ENCODE data around the gene IGF1R. TPM values are rescaled to one million over a fixed set of nuclear protein-coding genes. Genes with fewer than 3 reads are reported as not detected.

IGF1R gene
- total RNA-seq, 1 experiment from 2014 or later: 0.56 TPM

- Histone ChIP-seq H2AFZ (ENCODE audit: low read length) (no peak overlapping the region), H3K36me3 (ENCODE audit: insufficient read depth, low read length) (no peaks in the 10 kb centered on the region), H3K9me2 (replicated peaks; ENCODE audit: insufficient read depth, low read length) (no peaks in the 10 kb centered on the region), H3K79me2 (ENCODE audit: low read length) (no peaks in the 10 kb centered on the region), H4K20me1 (ENCODE audit: insufficient read depth, low read depth, low read length) (no peaks in the 10 kb centered on the region), H3K4me3 (ENCODE audit: low read length) (no peak overlapping the region), H3K27ac (ENCODE audit: low read length) (no peak overlapping the region), H3K4me2 (ENCODE audit: low read depth, low read length, poor library complexity, severe bottlenecking) (no peak overlapping the region), H3K9ac (ENCODE audit: low read length) (no peak overlapping the region), H3K27me3 (ENCODE audit: low read length) (no peaks in the 10 kb centered on the region), H3K4me1 (ENCODE audit: low read length) (no peaks in the 10 kb centered on the region), H3K9me3 (ENCODE audit: low read length) (no peaks in the 10 kb centered on the region)
- DNase-seq: no peak
Observed at GRCh38 chr15:98737721-98738120, 89.4 kb downstream of the IGF1R start.

- no peak overlapping the region for H3K9ac ChIP-seq (ENCODE audit: low read length)
- H2AFZ ChIP-seq (ENCODE audit: low read length): no peak overlapping the region
- no peaks in the 10 kb centered on the region for H3K36me3 ChIP-seq (ENCODE audit: insufficient read depth, low read length)
- H3K27ac ChIP-seq (ENCODE audit: low read length): no peak overlapping the region
- DNase-seq: no peak
- no peak overlapping the region for H3K4me2 ChIP-seq (ENCODE audit: low read depth, low read length, poor library complexity, severe bottlenecking)
- no peaks in the 10 kb centered on the region for H4K20me1 ChIP-seq (ENCODE audit: insufficient read depth, low read depth, low read length)
- no peaks in the 10 kb centered on the region for H3K4me1 ChIP-seq (ENCODE audit: low read length)
- no peaks in the 10 kb centered on the region for H3K79me2 ChIP-seq (ENCODE audit: low read length)
- no peak overlapping the region for H3K4me3 ChIP-seq (ENCODE audit: low read length)
- no peaks in the 10 kb centered on the region for H3K9me3 ChIP-seq (ENCODE audit: low read length)
- no peaks in the 10 kb centered on the region for H3K27me3 ChIP-seq (ENCODE audit: low read length)
- no peaks in the 10 kb centered on the region for H3K9me2 ChIP-seq (replicated peaks; ENCODE audit: insufficient read depth, low read length)
Observed at GRCh38 chr15:98738689-98739401, 90.5 kb downstream of the IGF1R start.

- H3K27me3 ChIP-seq (ENCODE audit: low read length): no peaks in the 10 kb centered on the region
- no peak overlapping the region for H3K27ac ChIP-seq (ENCODE audit: low read length)
- no peak overlapping the region for H3K4me3 ChIP-seq (ENCODE audit: low read length)
- H3K79me2 ChIP-seq (ENCODE audit: low read length): no peaks in the 10 kb centered on the region
- H3K4me1 ChIP-seq (ENCODE audit: low read length): no peaks in the 10 kb centered on the region
- no peaks in the 10 kb centered on the region for H4K20me1 ChIP-seq (ENCODE audit: insufficient read depth, low read depth, low read length)
- H3K9me3 ChIP-seq (ENCODE audit: low read length): no peaks in the 10 kb centered on the region
- H3K9me2 ChIP-seq (replicated peaks; ENCODE audit: insufficient read depth, low read length): no peaks in the 10 kb centered on the region
- no peak overlapping the region for H3K4me2 ChIP-seq (ENCODE audit: low read depth, low read length, poor library complexity, severe bottlenecking)
- no peak overlapping the region for H3K9ac ChIP-seq (ENCODE audit: low read length)
- no peak for DNase-seq
- H3K36me3 ChIP-seq (ENCODE audit: insufficient read depth, low read length): no peaks in the 10 kb centered on the region
- no peak overlapping the region for H2AFZ ChIP-seq (ENCODE audit: low read length)
Observed at GRCh38 chr15:98740295-98740694, 92.0 kb downstream of the IGF1R start.

GRCh38 chr15:98740963-98741362 lies 92.6 kb downstream of the IGF1R start:
- Histone ChIP-seq H2AFZ (ENCODE audit: low read length) (no peak overlapping the region), H3K9me3 (ENCODE audit: low read length) (no peaks in the 10 kb centered on the region), H3K79me2 (ENCODE audit: low read length) (no peaks in the 10 kb centered on the region), H3K4me1 (ENCODE audit: low read length) (no peaks in the 10 kb centered on the region), H3K36me3 (ENCODE audit: insufficient read depth, low read length) (no peaks in the 10 kb centered on the region), H3K4me3 (ENCODE audit: low read length) (no peak overlapping the region), H3K4me2 (ENCODE audit: low read depth, low read length, poor library complexity, severe bottlenecking) (no peak overlapping the region), H3K27me3 (ENCODE audit: low read length) (no peaks in the 10 kb centered on the region), H3K9ac (ENCODE audit: low read length) (no peak overlapping the region), H3K27ac (ENCODE audit: low read length) (no peak overlapping the region), H4K20me1 (ENCODE audit: insufficient read depth, low read depth, low read length) (no peaks in the 10 kb centered on the region), H3K9me2 (replicated peaks; ENCODE audit: insufficient read depth, low read length) (no peaks in the 10 kb centered on the region)
- DNase-seq: no peak

GRCh38 chr15:98743177-98743576 lies 94.8 kb downstream of the IGF1R start:
- Histone ChIP-seq H3K4me1 (ENCODE audit: low read length) (no peaks in the 10 kb centered on the region), H3K9me2 (replicated peaks; ENCODE audit: insufficient read depth, low read length) (no peaks in the 10 kb centered on the region), H3K4me3 (ENCODE audit: low read length) (no peak overlapping the region), H3K9ac (ENCODE audit: low read length) (no peak overlapping the region), H3K79me2 (ENCODE audit: low read length) (no peaks in the 10 kb centered on the region), H3K36me3 (ENCODE audit: insufficient read depth, low read length) (no peaks in the 10 kb centered on the region), H3K27me3 (ENCODE audit: low read length) (no peaks in the 10 kb centered on the region), H3K9me3 (ENCODE audit: low read length) (no peaks in the 10 kb centered on the region), H3K4me2 (ENCODE audit: low read depth, low read length, poor library complexity, severe bottlenecking) (no peak overlapping the region), H2AFZ (ENCODE audit: low read length) (no peak overlapping the region), H3K27ac (ENCODE audit: low read length) (no peak overlapping the region), H4K20me1 (ENCODE audit: insufficient read depth, low read depth, low read length) (no peaks in the 10 kb centered on the region)
- no peak for DNase-seq

- no peak for DNase-seq
- H3K36me3 ChIP-seq (ENCODE audit: insufficient read depth, low read length): no peaks in the 10 kb centered on the region
- no peak overlapping the region for H2AFZ ChIP-seq (ENCODE audit: low read length)
- no peak overlapping the region for H3K27ac ChIP-seq (ENCODE audit: low read length)
- no peak overlapping the region for H3K4me2 ChIP-seq (ENCODE audit: low read depth, low read length, poor library complexity, severe bottlenecking)
- H3K79me2 ChIP-seq (ENCODE audit: low read length): no peaks in the 10 kb centered on the region
- H3K9me2 ChIP-seq (replicated peaks; ENCODE audit: insufficient read depth, low read length): no peaks in the 10 kb centered on the region
- no peak overlapping the region for H3K4me3 ChIP-seq (ENCODE audit: low read length)
- H3K4me1 ChIP-seq (ENCODE audit: low read length): no peaks in the 10 kb centered on the region
- no peak overlapping the region for H3K9ac ChIP-seq (ENCODE audit: low read length)
- H3K9me3 ChIP-seq (ENCODE audit: low read length): no peaks in the 10 kb centered on the region
- no peaks in the 10 kb centered on the region for H4K20me1 ChIP-seq (ENCODE audit: insufficient read depth, low read depth, low read length)
- H3K27me3 ChIP-seq (ENCODE audit: low read length): no peaks in the 10 kb centered on the region
Observed at GRCh38 chr15:98744506-98744905, 96.2 kb downstream of the IGF1R start.

- Histone ChIP-seq H3K79me2 (ENCODE audit: low read length) (no peaks in the 10 kb centered on the region), H3K4me1 (ENCODE audit: low read length) (no peaks in the 10 kb centered on the region), H3K36me3 (ENCODE audit: insufficient read depth, low read length) (no peaks in the 10 kb centered on the region), H3K4me2 (ENCODE audit: low read depth, low read length, poor library complexity, severe bottlenecking) (no peak overlapping the region), H4K20me1 (ENCODE audit: insufficient read depth, low read depth, low read length) (no peaks in the 10 kb centered on the region), H2AFZ (ENCODE audit: low read length) (no peak overlapping the region), H3K27me3 (ENCODE audit: low read length) (no peaks in the 10 kb centered on the region), H3K4me3 (ENCODE audit: low read length) (no peak overlapping the region), H3K27ac (ENCODE audit: low read length) (no peak overlapping the region), H3K9ac (ENCODE audit: low read length) (no peak overlapping the region), H3K9me2 (replicated peaks; ENCODE audit: insufficient read depth, low read length) (no peaks in the 10 kb centered on the region), H3K9me3 (ENCODE audit: low read length) (no peaks in the 10 kb centered on the region)
- DNase-seq: no peak
Observed at GRCh38 chr15:98745179-98745578, 96.8 kb downstream of the IGF1R start.

- Histone ChIP-seq H3K9ac (ENCODE audit: low read length) (no peak overlapping the region), H3K9me3 (ENCODE audit: low read length) (no peaks in the 10 kb centered on the region), H3K4me3 (ENCODE audit: low read length) (no peak overlapping the region), H2AFZ (ENCODE audit: low read length) (no peak overlapping the region), H3K27me3 (ENCODE audit: low read length) (no peaks in the 10 kb centered on the region), H3K9me2 (replicated peaks; ENCODE audit: insufficient read depth, low read length) (no peaks in the 10 kb centered on the region), H3K4me1 (ENCODE audit: low read length) (no peaks in the 10 kb centered on the region), H3K4me2 (ENCODE audit: low read depth, low read length, poor library complexity, severe bottlenecking) (no peak overlapping the region), H4K20me1 (ENCODE audit: insufficient read depth, low read depth, low read length) (no peaks in the 10 kb centered on the region), H3K36me3 (ENCODE audit: insufficient read depth, low read length) (no peaks in the 10 kb centered on the region), H3K79me2 (ENCODE audit: low read length) (no peaks in the 10 kb centered on the region), H3K27ac (ENCODE audit: low read length) (no peak overlapping the region)
- DNase-seq: no peak
Observed at GRCh38 chr15:98745650-98746374, 97.5 kb downstream of the IGF1R start.

All from Karpas-422 (cell line).